SHP77 (cell line): Measurements from ENCODE around the gene FSTL4.

Experiments used
- DNase-seq, 2 experiments: peaks; one replicate each; lab custom pipeline; 2025; lab: John Stamatoyannopoulos, UW

FSTL4 gene

DNA sequence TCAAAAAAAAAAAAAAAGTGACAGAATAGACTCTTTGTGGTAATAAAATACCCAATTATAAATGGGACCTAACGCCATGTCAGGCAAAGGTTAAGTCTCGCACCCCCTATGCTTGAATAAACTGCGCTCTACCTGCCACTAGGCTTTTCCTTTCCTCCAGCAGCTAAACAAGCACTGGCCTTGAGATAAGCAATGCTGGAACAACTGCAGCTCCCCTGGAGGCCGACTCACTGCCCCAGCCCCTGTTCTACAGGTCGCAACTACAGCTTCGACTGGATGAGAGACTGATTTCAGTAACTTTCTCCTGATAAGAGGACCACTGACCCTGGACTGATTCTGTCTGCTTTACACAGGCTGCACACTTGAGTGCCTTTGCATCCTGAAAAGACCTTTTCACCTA is 350.3 kb downstream of the FSTL4 start:
- DNase-seq, result no peak

DNA sequence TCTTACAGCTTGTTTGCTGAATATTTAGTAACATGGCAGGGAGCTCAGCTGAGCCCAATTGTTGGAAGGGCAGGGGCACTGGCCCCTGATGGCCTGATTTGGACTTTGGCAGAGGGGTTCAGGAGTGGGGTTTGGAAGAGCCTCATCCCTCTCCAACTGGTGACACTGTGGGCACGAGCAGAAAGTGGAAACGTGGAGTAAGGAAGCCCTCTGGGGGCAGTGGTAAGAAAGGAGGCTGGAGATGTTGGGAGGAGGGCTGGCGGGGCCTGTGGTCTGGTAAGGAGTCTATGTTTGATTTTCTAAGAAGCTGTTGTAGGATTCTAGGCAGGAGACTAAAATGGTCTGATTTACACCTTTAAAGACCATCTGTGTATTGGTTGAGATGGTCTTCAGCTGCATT is 351.6 kb downstream of the FSTL4 start:
- DNase-seq, result no peak

DNA sequence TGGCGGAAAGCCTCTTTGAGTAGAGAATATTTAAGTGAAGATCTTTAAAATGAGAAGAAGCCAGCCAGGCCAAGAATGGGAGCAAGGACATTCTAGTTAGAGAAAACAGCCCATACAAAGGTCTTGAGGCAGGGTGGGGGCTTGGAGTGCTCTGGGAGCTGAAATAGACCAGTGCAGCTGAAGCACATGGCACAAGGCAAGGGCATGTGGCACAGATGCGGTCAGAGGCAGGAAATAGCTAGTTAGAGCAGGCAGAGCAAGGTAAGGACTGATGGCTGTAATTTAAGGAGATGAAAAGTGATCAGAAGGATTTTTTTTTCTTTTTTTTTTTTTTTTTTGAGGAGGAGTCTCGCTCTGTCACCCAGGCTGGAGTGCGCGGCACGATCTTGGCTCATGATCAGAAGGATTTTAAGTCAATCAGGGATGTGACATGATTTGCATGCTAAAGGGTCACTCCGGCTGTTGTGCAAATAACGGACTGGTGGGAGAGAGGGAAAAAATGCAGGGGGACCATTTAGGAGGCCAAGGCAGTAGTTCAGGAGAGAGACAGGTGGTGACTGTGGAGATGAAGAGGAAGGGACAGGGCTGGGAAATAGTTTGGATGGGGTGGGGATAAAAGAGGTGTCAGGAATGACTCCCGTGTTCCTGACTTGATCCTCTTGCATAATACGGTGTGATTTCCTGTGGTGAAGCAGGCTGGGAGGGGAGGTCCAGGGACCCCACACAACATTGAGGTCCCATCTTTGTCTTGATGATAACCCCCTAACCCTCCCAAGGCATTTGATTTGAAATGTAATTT is 352.9 kb downstream of the FSTL4 start:
- no peak for DNase-seq

DNA sequence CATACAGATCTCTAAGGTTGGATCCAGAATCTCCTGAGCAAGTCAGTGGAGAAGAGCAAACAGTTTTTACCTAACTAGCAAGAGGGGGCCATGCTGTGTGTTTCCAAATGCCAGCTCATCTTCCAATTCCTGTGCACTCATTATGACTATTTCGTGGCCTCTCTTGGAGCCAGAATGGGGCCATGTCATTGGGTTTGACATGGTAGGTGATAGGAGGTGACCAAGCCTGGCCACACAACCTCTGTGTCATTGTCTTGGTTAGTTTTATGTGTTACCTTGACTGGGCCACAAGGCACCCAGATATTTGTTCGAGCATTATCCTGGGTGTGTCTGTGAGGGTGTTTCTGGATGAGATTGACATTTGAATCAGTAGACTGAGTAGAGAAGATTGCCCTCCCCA is 354.4 kb downstream of the FSTL4 start:
- DNase-seq, result no peak

DNA sequence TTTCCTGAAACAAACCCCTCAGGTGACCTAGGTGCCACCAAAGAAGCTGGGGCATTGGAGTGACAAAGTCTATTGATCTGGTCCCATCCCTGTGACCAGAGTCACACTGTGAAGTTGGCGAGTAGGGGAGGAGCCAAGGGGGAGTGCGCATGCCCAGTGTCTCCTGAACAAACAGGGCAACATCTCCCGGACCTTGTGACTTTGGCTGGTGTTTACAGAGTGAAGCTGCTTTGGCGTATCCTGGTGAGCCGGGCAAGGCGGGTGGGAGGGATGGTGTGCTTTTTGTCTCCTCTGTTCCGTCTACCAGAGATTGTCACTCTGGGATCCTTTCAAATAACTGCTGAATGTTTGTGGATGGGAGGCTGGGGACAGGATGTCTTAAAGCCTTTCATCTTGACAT is 356.1 kb downstream of the FSTL4 start:
- DNase-seq, result peak; percentile 33 to 67

DNA sequence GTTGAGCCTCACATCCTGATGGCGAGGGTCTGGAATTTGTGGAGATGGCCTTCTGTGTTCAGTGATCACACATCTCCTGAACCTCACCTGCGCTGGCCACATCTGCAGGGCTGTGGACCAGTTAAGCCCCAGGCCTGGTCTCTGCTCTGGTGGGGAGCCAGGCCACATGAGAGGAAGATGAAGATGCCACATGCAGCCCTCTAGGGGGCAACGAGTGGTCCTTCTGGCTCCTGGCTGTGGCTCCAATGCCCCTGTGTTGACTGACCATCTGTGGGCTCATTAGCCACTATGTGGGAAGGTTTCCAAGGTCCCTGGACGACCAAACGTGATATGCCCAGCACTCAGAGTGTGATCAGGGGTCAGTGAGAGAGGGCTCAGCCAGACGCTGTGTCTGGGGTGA is 357.5 kb downstream of the FSTL4 start:
- no peak for DNase-seq

DNA sequence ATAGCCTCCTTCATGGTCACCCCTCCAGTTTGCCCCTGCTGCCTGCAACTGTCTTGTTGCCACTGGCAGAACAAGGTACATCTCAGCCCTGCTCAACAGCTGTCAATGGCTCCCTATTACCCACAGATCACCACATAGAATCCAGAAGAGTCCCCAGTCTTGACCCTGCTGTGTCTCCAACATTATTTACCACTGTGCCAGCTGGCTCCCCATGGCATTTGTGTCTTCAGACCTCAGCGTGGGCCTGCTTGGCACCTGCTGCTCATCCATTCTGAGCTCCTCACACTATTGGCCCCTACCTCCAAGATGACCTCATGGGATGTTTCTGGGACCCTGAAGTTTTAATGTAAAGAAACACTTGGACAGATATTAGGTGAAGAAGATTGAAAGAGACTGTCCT is 358.7 kb downstream of the FSTL4 start:
- no peak for DNase-seq

DNA sequence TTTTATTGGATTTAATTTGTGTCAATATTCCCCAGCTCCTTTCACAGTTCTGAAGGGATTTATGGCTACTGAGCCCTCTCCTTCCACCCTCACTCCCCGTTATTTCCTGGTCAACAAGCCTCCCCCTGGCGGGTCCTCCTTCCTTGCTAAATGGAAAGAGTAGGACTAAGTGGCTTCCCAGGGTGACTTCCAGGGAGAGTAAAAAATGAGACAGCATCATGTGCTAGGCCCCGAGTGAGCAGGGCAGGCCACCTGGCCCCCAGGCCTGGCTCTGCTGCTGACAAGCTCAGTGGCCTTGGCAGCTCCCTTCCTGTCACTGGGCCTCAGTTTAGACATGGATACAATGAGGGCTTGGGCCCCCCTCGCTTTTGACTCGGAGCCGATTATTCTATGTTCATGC is 359.3 kb downstream of the FSTL4 start:
- DNase-seq, result no peak

DNA sequence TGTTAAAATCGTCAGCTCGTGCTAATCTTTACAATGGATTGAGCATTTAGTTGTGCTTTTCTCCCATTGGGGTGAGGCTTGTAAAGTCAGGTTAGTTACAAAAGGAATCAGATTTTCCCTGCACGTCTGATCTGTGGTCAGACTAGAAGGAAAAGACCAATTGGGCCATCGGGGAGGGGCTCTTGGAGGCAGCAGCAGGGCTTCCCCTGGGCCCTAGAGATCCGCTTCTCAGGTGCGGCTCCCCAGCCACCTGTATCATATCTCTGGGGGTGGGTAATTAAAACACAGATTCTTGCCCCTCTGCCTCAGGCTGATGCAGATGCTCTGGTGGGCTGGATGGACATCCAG is 360.2 kb downstream of the FSTL4 start:
- peak in 1 of 2 experiments; percentile 11 for DNase-seq

DNA sequence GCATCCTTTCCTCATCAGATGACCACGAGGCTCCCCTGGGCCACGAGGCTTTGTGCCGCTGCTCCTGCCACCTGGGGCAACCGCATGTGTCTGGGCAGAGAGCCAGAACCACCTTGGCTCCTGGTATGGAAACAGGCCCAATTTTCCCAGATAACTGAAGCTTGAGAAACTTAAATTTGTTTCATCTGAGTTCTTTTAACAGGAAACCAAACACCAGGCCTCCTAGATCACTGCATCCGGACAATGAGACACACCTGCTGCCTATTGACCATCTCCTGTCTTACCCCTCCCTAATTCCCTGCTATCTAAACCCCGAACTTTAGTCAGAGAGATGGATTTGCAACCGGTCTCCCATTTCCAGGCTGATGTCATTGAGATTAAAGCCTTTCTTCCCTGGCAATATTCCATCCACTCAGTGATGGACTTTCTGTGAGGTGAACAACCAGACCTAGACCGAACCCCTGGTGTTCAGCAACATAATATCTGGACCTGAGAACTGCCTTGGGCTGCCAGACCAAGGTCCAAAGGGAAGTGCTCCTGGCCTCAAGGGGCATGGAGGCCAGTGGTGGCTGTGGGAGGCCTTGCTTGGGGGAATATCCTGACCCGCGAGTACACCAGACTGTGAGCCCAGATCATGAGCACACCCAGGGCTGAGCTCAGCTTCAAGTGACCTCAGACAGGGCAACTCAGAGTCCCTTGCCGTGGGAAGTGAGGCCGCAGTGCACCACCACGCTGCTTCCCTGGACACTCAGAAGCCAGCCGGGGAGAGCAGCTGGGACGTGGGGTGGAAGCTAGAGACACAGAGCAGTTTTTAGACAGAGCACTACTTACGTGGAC is 360.8 kb downstream of the FSTL4 start:
- DNase-seq, result peak in 1 of 2 experiments; percentile 55

DNA sequence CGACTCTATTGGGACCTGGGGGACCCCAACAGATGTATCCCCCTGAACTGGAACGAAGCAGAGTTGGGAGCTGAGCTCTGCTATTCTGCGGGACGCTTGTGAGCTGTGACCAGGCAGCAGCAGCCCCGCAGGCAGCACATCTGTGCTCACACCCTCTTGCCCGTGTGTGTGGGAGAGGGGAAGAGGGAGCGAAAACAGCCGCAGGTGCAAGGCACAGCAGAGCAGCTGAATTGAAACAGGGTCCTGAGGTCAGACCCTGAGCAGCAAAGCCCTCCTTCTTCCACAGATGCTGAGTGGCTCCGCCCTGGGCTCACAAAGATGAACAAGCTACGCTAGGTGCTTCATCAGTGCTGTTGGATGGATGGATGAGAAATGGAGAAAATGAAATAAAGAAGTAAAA is 361.8 kb downstream of the FSTL4 start:
- DNase-seq, result no peak

DNA sequence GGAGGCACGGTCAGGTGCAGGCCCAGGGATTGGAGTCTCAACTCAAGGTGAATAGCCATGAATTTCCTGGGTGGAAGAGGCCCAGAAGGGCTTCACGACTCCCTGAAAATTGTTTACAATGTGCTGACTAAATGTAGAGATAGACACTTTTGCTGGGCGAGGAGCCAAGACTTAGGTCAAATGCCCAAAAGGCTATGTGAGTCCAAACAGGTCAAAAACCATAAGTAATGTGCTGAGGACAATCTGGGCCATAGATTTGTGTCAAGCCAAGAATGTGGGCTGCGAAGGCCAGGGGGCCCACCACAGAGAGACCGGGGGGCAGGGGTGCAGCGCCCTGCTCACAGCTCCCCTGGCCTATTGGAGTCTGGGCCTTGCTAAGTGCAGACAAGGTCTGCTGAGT is 362.7 kb downstream of the FSTL4 start:
- no peak for DNase-seq

DNA sequence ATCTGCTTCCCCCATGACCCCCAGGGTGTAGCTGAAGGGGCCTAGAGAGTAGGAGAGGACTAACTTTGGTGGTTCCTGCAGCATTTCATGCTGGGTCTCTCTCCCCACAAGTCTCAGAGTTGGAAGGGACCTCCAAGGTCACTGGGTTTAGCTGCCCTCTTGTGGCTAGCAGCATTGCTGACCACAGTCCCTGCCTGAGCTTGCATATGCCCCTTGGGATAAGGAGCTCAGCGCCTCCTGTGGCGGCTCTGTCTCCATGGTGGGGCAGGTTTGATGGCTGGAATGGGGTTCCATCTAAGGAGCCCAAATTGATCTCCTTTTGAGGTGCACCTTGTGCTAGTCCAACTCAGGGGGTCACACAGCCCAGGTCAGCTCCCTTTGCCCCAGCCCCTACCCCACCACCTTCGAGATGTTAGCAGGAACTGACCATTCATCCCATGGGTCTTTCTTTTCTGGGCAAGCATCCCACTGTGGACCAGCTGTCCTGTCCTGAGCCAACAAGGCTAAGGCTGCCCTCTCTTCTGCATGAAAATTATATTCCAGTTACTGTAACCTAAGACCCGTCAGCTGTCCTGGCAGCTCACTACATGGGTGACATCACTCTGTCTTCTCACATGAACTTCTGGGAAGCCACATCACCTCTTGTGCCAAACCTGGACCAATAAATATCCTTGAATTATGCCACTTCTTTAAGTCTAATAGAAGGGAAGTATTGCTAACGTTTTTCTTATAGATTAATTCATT is 364.3 kb downstream of the FSTL4 start:
- DNase-seq, result peak; percentile 15 to 51

DNA sequence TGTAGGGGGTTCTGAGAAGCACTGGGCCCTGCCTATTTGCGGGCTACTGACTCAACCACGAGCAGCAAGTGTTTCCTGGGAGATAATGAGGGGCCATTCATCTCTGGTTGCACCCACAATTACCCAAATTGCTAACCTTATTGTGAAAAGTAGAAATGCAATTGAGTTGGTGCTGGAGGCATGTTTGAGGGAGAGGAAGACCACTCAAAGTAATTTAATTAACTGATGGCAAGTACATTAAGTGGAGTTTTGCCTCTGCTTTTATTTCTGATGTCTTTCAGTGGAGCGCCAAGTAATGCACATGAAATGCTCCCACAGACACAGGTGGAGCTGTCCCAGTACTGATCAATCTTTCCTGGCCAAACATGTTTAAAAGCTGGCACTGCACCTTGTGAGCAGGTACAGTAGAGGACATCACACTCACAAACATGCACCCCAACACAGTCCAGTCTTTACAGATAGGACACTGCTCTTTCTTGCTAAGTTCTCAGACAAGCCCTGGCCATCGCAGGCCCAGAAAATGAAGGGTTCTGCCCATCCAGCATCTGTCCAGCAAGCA is 365.1 kb downstream of the FSTL4 start:
- no peak for DNase-seq

DNA sequence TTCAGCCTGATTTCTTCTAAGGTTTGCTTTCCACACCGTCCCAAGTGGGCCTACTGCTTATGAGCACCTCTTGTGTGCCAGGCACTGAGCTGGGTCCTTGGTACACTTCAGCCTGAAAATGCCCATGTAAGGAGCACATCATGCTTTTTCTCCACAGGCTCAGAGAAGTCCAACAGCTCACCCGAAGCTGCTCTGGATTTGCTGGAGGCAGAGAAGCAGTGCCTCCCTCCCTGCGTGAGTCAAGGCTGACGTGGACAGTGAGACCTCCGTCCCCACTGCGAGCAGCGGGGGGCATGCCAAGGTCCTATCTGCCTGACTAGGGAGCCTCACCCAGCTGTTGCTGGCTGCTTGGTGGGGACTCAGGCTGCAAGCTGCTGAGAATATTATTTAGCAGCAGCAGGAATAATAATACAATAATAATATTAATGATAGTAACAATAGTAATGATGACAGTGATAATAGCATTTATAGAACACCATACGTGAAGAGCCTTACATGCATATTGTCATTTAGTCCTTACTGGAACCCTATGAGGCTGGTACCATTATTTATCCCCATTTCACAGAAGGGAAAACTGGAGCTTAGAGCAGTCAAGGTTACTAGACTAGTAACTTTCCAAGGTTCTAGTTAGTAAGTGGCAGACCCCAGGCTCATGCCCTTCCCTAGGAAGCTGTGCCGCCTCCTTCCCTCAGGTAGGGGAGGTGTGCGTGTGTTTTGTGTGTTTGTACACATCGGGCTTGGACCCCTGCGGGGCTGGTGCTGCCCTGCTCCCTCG is 365.8 kb downstream of the FSTL4 start:
- DNase-seq, result no peak

DNA sequence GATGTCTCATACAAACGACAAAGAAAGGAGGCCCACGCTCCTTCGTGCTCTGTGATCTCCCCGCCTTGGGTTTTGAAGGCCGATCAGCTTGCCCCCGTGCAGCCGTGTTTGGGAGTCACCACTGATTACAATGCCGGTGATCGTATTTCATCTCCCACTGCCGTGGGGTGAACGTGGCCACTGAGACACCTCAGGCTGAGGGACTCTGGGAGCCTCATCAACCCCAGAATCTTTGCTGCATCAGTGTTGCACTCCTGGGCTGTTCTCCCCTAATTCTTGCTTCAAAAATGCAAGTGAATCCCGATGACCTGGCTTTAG is 366.3 kb downstream of the FSTL4 start:
- no peak for DNase-seq

DNA sequence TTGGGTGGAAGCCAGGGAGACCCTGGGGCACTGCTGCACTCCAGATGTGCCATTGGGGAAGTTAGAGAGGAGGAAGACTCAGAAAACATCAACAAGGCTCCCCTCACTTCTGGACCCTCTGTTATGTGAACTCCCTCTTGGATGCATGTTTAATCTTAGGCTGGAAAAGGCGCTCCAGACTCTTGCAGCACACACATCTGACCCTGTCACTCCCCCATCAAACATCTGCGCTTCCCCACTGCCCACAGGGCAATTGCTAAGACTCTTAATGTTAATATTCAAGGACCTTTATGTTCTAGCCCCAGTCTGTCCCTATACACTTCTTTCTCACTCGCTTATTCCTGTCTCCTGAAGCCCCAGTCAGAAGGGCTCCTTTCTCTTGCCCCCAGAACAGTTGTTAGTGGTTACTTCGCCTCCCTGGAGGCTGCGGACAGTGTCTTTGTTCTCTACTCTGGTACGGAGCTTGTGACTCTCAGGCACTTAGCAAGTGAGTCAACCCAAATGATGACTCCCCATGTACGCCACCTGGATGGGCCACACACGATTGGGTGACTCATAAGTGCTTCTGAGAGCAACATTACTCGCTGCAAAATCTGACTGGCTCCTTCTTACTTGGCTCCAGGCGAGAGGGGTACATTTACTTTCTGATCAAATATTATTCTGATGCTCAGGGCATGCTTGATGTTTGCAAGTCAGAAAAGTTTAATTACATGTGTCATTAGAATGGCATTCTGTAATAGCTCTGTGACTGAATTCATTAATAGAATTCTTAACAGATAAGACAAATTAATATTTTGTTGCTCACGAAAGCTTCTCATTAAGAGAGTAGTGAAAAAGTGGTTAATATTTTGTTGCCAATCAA is 366.9 kb downstream of the FSTL4 start:
- DNase-seq, result peak; percentile 53 to 80

DNA sequence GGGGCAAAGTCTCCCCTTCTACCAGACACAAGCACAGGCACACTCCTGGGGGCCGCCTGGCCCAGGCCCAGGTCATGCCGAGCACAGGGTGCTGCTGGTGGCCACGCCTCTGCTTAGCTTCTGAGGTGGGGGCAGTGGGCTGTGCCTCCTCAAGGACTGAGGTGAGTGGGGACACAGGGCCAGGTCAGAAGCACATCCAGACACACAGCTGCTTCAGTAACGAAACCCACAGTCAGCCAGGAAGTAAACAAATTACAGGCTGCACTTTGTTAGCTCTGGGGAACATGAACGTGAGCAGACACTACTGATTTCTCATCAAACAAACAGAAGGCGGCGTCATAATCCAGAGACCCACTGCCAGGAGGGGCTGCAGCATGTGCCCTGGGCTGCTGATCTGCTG is 368.1 kb downstream of the FSTL4 start:
- DNase-seq, result peak in 1 of 2 experiments; percentile 54

DNA sequence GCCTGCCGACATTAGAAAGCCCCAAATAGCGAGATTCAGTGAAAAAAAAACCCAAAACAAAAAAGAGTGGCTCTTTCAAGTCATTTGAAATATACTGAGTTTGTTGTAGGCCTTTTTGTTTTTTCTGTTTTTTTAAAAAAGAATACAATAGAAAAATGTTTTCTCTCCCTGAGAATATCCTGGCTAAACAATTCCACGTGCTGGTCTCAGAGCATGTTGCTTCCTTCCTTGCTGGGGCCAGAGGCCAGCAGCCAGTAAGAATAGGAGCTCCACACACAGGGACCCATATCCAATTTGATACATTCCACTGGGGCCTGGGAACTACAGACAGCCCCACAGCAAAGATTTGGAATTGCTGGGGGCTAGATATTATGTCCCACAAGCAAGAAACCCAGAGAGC is 369.1 kb downstream of the FSTL4 start:
- DNase-seq, result no peak

DNA sequence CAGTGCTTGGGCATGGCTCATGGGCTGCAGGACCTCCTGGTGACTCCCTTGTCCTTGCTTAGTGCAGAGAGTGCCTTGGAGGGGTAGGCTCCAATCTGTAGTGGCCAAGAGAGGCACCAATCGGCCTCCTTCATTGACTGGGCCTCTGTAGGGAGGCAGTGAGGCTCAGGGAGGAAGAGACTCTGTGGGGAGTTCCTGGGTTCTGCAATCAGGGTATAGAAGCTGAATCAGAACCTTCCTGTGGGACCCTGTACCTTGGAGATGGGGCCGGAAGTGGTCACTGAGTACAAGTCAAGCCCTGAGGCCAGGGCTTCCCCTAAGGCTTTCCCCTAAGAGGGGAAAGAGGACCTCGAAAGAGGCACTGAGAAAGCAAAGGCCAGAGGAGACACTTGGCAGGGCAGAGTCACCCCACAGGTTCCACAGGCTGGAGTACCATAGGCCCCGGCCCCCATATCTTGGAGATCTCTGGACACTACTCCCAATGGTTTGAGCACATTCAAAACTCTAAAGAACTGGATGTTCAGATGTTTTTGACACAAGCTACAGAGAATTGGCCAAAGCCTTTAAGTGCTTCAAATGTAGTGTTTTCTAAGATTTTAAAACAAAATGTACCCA is 370.0 kb downstream of the FSTL4 start:
- no peak for DNase-seq
